ENCODE results near the gene LYPD6B.

- TF ChIP-seq, protein P1, sequence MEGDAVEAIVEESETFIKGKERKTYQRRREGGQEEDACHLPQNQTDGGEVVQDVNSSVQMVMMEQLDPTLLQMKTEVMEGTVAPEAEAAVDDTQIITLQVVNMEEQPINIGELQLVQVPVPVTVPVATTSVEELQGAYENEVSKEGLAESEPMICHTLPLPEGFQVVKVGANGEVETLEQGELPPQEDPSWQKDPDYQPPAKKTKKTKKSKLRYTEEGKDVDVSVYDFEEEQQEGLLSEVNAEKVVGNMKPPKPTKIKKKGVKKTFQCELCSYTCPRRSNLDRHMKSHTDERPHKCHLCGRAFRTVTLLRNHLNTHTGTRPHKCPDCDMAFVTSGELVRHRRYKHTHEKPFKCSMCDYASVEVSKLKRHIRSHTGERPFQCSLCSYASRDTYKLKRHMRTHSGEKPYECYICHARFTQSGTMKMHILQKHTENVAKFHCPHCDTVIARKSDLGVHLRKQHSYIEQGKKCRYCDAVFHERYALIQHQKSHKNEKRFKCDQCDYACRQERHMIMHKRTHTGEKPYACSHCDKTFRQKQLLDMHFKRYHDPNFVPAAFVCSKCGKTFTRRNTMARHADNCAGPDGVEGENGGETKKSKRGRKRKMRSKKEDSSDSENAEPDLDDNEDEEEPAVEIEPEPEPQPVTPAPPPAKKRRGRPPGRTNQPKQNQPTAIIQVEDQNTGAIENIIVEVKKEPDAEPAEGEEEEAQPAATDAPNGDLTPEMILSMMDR (IDR thresholded peaks at IDR 0.05): no peak
- no peak for TF ChIP-seq POLR2A (IDR thresholded peaks at IDR 0.05)
These were observed 10.1 kb upstream of the LYPD6B start for GRCh38 chr2:149028377-149028776.

Data from body of pancreas (tissue), 4 donors.